ENCODE data around the gene SUCLG2.

GRCh38 chr3:67559029-67559605 lies 95.3 kb downstream of the SUCLG2 start:
- TF ChIP-seq POLR2A (IDR thresholded peaks at IDR 0.05; ENCODE audit: low read length) (no peak), GATA1 (IDR thresholded peaks at IDR 0.05; ENCODE audit: low read depth, low read length) (no peak)

All from erythroblast (primary cell).